Stimulated activated CD4-positive, alpha-beta T cell treated with anti-CD3 and anti-CD28 coated beads, Interleukin-1b, Interleukin-23, amount 100 ng/mL, for 1 hour (primary cell): Measurements from ENCODE around the gene EGFL7.

Experiments
- DNase-seq, 2 donors: peaks; one replicate each; pipeline ENCODE4 v3.0.0-alpha.2; 2020; ENCODE audit warnings: low read depth in 2 of 2

EGFL7 gene

GRCh38 chr9:136662656-136663581 is at the start of gene EGFL7:
Gene EGFL7 (plus strand): TSS chr9:136662916. CDS start chr9:136668283, 5,367 bp downstream.
- DNase-seq: no peak

- no peak for DNase-seq
Observed at GRCh38 chr9:136613824-136614371, 48.8 kb upstream of the EGFL7 start.

GRCh38 chr9:136614372-136614922 is 48.3 kb upstream of the EGFL7 start:
- no peak for DNase-seq

DNA sequence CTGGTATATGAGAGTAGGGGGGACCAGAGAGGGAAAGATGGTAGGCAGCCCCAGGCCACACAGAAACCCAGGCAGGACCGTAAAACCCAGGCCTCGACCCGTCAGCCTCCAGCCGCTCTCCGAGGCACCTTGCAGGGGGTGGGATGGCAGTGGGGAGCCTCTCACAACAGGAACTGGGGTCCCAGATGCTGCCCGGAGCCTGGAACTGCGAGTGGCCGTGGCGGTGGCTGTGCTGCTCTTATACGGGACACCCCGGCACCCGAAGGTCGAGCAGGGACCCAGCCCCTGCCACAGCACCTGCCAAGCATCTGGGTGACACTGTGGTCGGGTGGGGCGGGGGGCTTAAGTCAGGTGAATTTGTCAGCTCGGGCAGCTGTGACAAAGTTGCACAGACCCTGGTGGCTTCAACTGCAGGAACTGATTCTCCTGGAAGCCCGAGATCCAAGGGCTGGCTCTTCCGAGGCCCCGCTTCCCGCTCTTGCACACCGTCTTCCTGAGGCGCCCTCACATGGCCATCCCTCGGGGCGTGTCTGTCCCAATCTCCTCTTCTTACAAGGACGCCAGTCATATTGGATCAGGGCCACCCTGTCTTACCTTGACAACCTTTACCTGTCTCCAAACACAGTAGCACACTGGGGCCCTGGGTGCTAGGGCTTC is 47.6 kb upstream of the EGFL7 start:
- DNase-seq: no peak

DNA sequence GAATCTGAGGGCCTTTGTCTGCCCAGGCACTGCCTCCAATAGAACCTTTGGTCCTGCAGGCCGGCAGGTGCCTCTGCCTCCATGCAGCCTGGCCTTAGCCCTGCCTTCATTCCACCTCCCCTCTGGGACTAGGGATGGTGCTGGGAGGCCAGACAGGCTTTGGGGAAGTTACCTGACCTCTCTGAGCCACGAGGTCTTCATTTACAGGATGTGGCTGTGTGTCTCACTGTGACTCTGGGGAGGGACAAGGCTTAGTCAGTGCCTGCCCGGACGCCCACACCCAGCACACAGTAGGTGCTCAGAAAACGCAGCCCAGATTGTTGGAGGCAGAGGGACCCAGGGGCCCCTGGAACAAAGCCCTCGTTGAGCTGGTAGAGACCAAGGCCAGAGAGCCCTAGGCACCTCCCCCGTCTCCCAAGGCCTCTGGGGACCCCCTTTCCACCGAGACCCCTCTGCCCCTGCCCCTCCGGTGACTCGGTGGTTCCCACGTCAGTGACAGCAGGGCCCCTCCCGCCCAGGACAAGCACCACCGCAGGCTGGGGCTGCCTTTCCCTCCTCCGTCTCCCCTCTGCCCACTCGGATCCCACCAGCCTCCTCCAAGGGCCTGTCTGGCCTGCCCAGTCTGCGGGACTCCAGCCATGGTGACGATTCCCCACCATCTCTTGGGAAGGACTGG is 46.9 kb upstream of the EGFL7 start:
- DNase-seq: no peak

GRCh38 chr9:136616307-136616635 is 46.4 kb upstream of the EGFL7 start:
- DNase-seq: no peak

DNA sequence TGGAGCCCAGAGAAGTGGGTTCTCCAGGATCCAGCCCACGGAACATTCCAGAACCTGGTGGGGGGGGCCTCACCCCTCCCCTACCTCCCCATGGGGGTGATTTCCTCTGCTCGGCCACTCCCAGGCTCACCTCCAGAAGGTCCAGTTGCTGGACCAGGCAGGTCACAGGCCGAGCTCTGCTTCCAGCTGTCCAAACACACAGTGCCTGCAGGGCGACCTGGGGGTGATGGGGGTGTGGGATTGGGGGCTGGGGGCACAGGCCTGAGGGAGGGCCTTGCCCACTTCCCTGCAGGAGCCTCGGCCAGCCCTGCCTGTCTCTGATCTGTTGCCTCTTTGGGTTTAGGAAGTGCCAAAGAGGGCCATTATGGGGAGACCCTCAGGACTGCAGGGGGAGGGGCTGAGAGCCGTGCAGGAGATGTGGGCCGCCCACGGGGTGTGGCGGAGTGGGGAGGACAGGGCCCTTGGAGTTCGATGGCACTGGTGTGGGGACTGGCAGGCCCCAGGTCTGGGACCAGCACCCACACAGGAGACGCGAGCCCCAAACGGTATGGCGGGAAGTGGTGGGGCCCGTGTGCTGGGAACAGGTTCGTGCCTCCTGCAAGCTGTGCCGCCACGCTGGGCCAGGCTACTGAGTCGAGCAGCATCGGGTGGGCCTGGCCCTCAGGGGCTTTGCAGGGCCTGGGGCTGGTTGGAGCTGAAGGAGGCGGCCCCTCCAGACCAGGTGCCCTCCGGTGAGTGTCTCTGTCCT is 45.6 kb upstream of the EGFL7 start:
- no peak for DNase-seq

DNA sequence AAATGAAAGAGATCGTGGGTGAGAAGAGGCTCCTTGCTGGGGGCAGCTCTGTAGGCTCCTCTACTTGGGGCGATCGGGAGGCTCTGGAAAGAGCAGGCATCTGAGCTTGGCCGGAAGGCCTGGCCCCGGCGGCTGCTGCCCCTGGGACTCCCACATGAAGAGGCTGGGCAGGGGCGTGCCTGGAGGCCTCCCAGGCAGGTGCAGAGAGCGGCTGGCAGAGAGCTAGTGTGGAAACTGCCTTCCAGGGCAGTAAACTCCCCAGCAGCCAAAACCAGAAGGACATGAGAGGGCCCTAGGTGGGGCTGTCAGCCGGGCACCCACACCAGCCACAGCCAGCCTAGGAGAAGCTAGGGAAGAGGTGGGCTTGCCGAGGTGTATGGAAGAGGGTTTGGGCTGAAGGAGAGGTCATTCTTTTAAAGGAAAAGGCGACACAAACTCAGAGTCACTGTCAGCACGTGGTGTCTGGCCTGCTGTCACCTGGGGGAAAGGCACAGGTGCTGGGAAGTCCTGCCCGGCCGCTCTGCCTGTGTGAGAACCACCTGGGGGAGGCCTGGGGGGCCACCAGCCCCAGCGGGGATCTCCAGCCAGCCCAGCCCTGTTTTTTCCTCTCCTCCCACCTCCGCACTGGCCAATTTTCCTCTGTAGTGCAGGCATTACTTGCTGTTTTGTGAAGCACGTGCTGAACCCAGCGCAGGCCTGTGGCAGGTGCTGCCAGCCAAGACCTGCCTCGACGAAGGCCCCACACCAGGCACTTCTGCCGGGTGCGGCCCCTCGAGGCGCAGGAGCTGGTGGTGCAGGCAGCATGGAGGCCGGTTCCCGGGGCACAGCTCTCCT is 44.8 kb upstream of the EGFL7 start:
- no peak for DNase-seq

DNA sequence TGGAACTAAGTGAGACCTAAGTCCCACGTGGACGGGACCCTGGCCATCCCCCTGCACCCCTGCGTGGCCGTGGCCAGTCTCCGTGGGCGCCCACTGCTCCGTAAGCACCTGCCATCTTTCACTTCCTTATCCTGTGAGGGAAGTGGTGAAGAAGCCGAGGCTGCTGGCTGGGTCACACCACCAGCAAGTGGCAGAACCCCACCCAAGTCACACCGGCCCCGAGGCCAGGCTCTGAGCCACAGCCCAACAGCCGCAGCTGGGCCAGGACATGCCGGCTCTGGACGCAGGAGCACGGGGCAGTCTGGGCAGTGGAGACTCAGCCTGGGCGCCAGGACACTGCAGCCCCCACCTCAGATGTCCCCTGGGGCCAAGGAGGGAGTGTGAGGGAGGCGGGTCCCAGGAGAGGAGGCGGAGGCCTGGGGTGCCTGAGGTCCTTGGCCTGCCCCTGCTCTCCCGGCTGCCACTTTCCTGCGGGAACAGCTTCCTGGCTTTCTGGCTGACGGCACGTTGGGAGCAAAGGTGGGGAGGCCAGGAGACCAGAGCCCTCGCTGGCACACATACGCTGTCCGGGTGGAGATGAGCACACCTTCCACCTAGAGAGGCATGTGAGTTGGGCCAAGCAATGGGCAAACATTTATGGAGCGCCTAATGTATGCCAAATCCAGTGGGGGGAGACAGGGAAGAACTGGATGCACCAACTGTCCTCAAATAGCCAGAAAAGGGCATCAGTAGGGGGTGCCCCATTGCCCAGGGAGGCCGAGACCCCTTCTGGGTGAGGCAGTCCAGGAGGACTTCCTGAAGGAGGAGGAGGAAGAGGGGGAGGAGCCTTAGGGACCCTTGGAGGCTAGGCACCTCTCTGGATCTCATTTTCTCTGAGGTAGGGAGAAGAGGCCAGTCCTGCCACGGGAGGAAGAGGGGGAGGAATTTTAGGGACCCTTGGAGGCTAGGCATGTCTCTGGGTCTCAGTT is 43.9 kb upstream of the EGFL7 start:
- DNase-seq: no peak

- DNase-seq: no peak
Observed at GRCh38 chr9:136619742-136620440, 42.8 kb upstream of the EGFL7 start.

- DNase-seq: no peak
Observed at GRCh38 chr9:136620441-136621018, 42.2 kb upstream of the EGFL7 start.

DNA sequence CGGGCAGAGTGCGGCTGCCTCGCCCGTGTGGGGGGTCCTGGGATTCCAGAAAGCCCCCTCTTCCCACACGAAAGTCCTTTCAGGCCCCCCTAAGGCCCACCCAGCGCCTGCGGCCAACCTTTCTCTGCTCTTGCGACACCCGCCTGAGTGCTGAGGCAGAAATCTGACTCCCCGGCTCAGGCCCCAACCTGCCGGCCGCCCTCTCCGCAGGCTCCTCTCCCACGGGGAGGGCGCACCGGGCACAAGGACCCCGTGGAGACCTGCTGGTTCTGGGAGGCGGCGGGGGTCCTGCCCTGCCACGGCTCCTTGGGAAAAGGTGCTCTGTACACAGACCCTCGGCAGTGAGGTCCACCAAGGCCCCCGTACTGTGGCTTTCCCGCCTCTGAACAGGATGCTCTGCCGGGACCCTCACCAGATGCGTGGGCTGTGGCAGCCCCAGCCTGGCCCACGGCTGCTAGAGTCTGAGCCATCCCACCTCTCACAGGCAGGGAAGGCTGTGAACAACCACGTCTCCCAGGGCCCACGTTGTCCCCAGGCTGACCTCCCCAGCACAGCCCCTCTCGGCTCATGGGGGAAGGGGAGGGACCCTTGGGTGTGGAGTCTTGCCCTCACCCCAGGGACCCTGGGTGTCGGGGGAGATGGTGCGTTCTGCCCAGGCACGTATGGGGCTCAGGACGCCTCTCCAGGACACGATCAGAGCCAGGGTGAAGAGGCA is 41.5 kb upstream of the EGFL7 start:
- no peak for DNase-seq

DNA sequence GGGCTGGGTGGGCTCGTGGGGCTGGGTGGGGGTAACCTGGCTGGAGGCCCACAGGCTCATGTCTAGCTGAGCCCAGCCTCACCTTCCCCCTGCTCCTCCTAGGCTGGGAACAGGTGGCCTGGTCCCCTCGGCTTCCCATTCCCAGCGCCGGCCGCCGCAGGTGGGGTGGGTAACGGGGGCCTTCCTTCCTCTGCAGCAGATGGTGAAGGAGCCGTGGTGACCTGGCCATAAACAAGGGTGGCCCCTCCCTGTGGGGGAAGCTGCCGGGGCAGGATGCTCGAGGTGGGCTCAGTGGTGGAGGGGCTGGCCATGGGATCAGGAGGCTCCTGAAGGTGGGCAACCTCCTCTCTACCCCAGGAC is 41.0 kb upstream of the EGFL7 start:
- DNase-seq: no peak

DNA sequence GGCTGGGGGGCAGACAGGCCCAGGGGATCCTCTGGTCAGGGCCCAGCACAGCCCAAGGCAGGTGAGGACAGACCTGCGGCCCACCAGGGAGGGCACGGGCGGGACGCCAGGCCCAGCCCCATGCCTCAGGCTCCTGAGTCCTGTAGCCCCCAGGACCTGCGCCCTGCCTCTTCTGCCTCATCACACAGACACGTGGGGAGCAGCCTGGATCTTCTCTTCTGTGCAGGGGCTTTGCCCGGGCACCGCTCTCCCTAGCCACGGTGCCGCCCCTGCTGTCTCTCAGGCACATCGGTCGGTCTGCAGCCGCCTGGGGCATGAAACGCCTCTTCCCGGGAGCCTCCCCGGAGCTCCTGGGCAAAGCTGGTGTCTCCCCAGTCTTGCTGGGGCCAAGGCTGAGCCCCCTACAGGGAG is 40.2 kb upstream of the EGFL7 start:
- DNase-seq: no peak

DNA sequence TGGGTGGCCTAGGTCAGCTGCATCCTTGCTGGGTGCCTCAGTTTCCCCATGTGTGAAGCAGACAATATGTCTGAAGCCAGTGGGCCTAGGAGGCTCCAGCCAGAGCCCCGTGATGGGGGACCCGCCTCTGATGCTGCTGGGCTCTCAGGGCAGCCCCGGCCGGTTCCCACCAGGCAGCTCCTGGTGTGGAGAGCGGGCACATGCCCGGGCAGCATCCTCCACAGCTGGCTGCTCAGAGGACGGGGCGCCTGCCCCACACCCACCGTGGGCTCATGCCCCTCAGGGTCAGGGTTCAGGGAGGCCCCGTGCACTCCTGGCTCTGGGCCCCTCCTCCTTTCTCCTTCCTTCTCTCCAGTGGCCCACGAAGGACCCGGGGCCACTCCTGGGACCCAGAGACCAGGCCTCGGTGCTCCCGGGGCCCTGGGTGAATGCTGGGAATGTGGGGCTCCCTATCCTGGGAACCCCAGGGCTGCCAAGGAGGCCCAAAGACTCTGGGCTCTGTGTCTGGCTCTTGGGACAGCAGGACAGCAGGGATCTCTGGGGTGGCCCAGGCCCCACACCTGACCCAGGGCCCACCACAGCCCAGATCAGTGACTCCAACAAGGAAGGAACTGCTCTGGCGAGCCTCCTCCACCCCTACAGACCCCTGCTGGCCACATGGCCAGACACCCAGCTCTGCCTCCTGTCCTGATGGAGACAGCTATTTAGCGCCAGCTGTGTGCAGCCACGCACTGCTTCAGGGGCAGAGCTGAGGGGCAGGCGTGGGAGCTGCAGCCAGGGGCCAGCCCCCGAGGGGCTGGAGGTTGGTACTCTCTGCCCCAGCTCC is 39.5 kb upstream of the EGFL7 start:
- no peak for DNase-seq

GRCh38 chr9:136623842-136624183 is 38.9 kb upstream of the EGFL7 start:
- DNase-seq: no peak
